OCI-LY7 (cell line): Measurements from ENCODE around the gene PCDHB14. TPM values are rescaled to one million over a fixed set of nuclear protein-coding genes. Genes with fewer than 3 reads are reported as not detected.
A peak's percentile ranks its signal among the peaks of the same experiment; 100 is the strongest.
"Not testable (repeated sequence)": the region's sequence is repeated elsewhere in the genome, so short reads cannot be mapped to it uniquely, and the experiment has no call there.

Experiments used
- BruUV-seq: library from RNA; stranded (reverse); fragments of 400-500 nt; replicated peaks from 2 replicates; lab custom pipeline; 2021; lab: Mats Ljungman, UMichigan
- CTCF ChIA-PET: fragments of 300-600 bp; sonication (Branson Sonifier 250); formaldehyde crosslinking; loops from one replicate; lab custom pipeline; 2022; ENCODE audit warnings: antibody characterized with exemption; ENCODE audit not compliant: unreplicated experiment; lab: Charles Lee
- POLR2A ChIA-PET: fragments of 300-600 bp; sonication (Branson Sonifier 250); formaldehyde crosslinking; loops from one replicate; lab custom pipeline; 2022; ENCODE audit warnings: antibody characterized with exemption; lab: Charles Lee
- DNase-seq: peaks from one replicate; pipeline ENCODE4 v3.0.0-alpha.2; 2015; ENCODE audit warnings: low spot score
- H2AFZ ChIP-seq: fragments of 200-600 bp; sonication (generic), shearing (Covaris generic); 2 replicates; pipeline ENCODE4 v1.6.1; 2014; ENCODE audit warnings: mild to moderate bottlenecking, antibody characterized with exemption, low read length, moderate library complexity
- H3K27ac ChIP-seq: fragments of 200-600 bp; sonication (generic); 2 replicates; pipeline ENCODE4 v1.5.1; 2014; ENCODE audit warnings: mixed run types, low read depth, mild to moderate bottlenecking, moderate library complexity, low read length, inconsistent platforms; ENCODE audit not compliant: poor library complexity, severe bottlenecking
- H3K36me3 ChIP-seq: fragments of 200-600 bp; sonication (generic); 2 replicates; pipeline ENCODE4 v1.6.1; 2014; ENCODE audit warnings: mild to moderate bottlenecking, antibody characterized with exemption, low read length, moderate library complexity, mixed read lengths; ENCODE audit not compliant: insufficient read depth
- H3K4me1 ChIP-seq: fragments of 200-600 bp; sonication (generic); 2 replicates; pipeline ENCODE4 v1.5.1; 2014; ENCODE audit warnings: mild to moderate bottlenecking, low read length; ENCODE audit not compliant: insufficient read depth, poor library complexity, severe bottlenecking
- H3K4me2 ChIP-seq: fragments of 200-600 bp; sonication (generic); 2 replicates; pipeline ENCODE4 v1.6.1; 2014; ENCODE audit warnings: mild to moderate bottlenecking, low read length
- H3K4me3 ChIP-seq: fragments of 200-600 bp; sonication (generic); 2 replicates; pipeline ENCODE4 v1.5.1; 2014; ENCODE audit warnings: mild to moderate bottlenecking, low read depth, low read length; ENCODE audit not compliant: poor library complexity, severe bottlenecking
- H3K79me2 ChIP-seq: fragments of 200-600 bp; sonication (generic); 2 replicates; pipeline ENCODE4 v1.6.1; 2016; ENCODE audit warnings: low read depth, mild to moderate bottlenecking, low read length, moderate library complexity, mixed read lengths; ENCODE audit not compliant: insufficient read depth
- H3K9me2 ChIP-seq: fragments of 200-600 bp; sonication (generic); 2 replicates; pipeline ENCODE4 v1.6.1; 2016; ENCODE audit warnings: mild to moderate bottlenecking, low read length, mixed read lengths; ENCODE audit not compliant: insufficient read depth
- H3K9me3 ChIP-seq: fragments of 200-600 bp; sonication (generic); 2 replicates; pipeline ENCODE4 v1.6.1; 2014; ENCODE audit warnings: mild to moderate bottlenecking, mixed run types, low read length, mixed read lengths
- H4K20me1 ChIP-seq: fragments of 200-600 bp; sonication (generic); 2 replicates; pipeline ENCODE4 v1.6.1; 2014; ENCODE audit warnings: mild to moderate bottlenecking, antibody characterized with exemption, low read length, moderate library complexity, mixed read lengths; ENCODE audit not compliant: insufficient read depth
- CTCF ChIP-seq: fragments of 200-600 bp; sonication (generic); conservative IDR thresholded peaks from 2 replicates; pipeline ENCODE4 v1.5.1; 2014; ENCODE audit warnings: mild to moderate bottlenecking, antibody characterized with exemption, low read length, moderate library complexity, mixed read lengths
- EZH2phosphoT487 ChIP-seq: fragments of 200-600 bp; sonication (generic); IDR thresholded peaks from 2 replicates; pipeline ENCODE4 v1.6.1; 2018; ENCODE audit warnings: low read depth, borderline replicate concordance, mild to moderate bottlenecking, mixed run types, antibody characterized with exemption, low read length, moderate library complexity, mixed read lengths
- intact Hi-C: fragments of 100-400 bp; cut with micrococcal nuclease; formaldehyde crosslinking; loops from one replicate; pipeline ENCODE4 v1.10.0; 2022; ENCODE audit not compliant: unreplicated experiment
- total RNA-seq, 2 experiments: library from RNA; depleted of rRNA in 1 of 2; stranded (reverse); fragments of >200 nt in 1 of 2; shearing (Covaris generic) in 1 of 2; gene quantifications; 2 replicates each; pipeline ENCODE4 v1.2.3, GENCODE V29; 2014 to 2022

PCDHB14 gene
- total RNA-seq, 2 experiments from 2014 or later = 0.22 TPM; not detected in 1

- peak; percentile 19 for DNase-seq
- POLR2A ChIA-PET = no interaction called here
Observed at GRCh38 chr5:141208478-141208877, 14.7 kb upstream of the PCDHB14 start, which contains the start of gene PCDHB12. PCDHB12 (plus strand) TSS chr5:141208719; CDS start chr5:141208908, 189 bp downstream.

GRCh38 chr5:141210281-141210680 is 12.9 kb upstream of the PCDHB14 start:
- POLR2A ChIA-PET, H4K20me1 ChIP-seq, H3K9me3 ChIP-seq, H3K36me3 ChIP-seq, DNase-seq, H3K27ac ChIP-seq, H3K79me2 ChIP-seq, H3K4me2 ChIP-seq, H2AFZ ChIP-seq, H3K9me2 ChIP-seq, BruUV-seq, CTCF ChIA-PET, H3K4me1 ChIP-seq, H3K4me3 ChIP-seq: not testable (repeated sequence)
- intact Hi-C loops = loop anchor here (10.0 kb wide), 1 partner anchor 355 kb away; no protein-coding TSS in a partner anchor

More at GRCh38 chr5:141208478-141208877, 14.7 kb upstream of the PCDHB14 start, which contains the start of gene PCDHB12:
- H3K27ac ChIP-seq = no peak within 1 kb of the TSS
- TF ChIP-seq EZH2phosphoT487 (no peak), CTCF (peak; percentile 78)
- H3K79me2 ChIP-seq = no peaks in the 10 kb centered on the region
- CTCF ChIA-PET = no interaction called here
- H3K4me2 ChIP-seq = no peak within 1 kb of the TSS
- intact Hi-C loops = no loop called here
- H3K9me3 ChIP-seq = no peaks in the 10 kb centered on the region
- BruUV-seq = no TSS peak
- no peak within 1 kb of the TSS for H2AFZ ChIP-seq
- no peaks in the 10 kb centered on the region for H4K20me1 ChIP-seq
- no peak within 1 kb of the TSS for H3K4me3 ChIP-seq
- H3K9me2 ChIP-seq = no peaks in the 10 kb centered on the region
- no peaks in the 10 kb centered on the region for H3K4me1 ChIP-seq
- H3K36me3 ChIP-seq = no peaks in the 10 kb centered on the region

GRCh38 chr5:141210849-141211248 is 12.3 kb upstream of the PCDHB14 start:
- H3K27ac ChIP-seq, CTCF ChIA-PET, POLR2A ChIA-PET, H3K4me1 ChIP-seq, H3K36me3 ChIP-seq, H4K20me1 ChIP-seq, DNase-seq, H2AFZ ChIP-seq, BruUV-seq, H3K9me2 ChIP-seq, H3K4me3 ChIP-seq, H3K9me3 ChIP-seq, H3K4me2 ChIP-seq, H3K79me2 ChIP-seq: not testable (repeated sequence)
- intact Hi-C loops = loop anchor here (10.0 kb wide), 1 partner anchor 354 kb away; no protein-coding TSS in a partner anchor
